NT2/D1 (cell line): ENCODE results near the gene VCP.

Source experiments
- DNase-seq: peaks from one replicate; pipeline ENCODE4 v3.0.0-alpha.2; 2011; ENCODE audit warnings: low read depth, low spot score
- H3K27me3 ChIP-seq: 2 replicates; pipeline ENCODE4 v1.6.0; 2011; ENCODE audit warnings: mild to moderate bottlenecking; ENCODE audit not compliant: insufficient read length, insufficient read depth
- H3K36me3 ChIP-seq: 2 replicates; pipeline ENCODE4 v1.6.1; 2011; ENCODE audit warnings: mild to moderate bottlenecking, low read length, mixed read lengths; ENCODE audit not compliant: insufficient read depth, insufficient read length
- H3K4me1 ChIP-seq: 2 replicates; pipeline ENCODE4 v1.5.1; 2011; ENCODE audit not compliant: insufficient read depth, insufficient read length
- H3K4me3 ChIP-seq: 2 replicates; pipeline ENCODE4 v1.5.1; 2011; ENCODE audit warnings: low read depth; ENCODE audit not compliant: insufficient read length
- H3K9ac ChIP-seq: 2 replicates; pipeline ENCODE4 v1.6.0; 2011; ENCODE audit warnings: low read depth; ENCODE audit not compliant: insufficient read length
- H3K9me3 ChIP-seq: 2 replicates; pipeline ENCODE4 v1.5.1; 2011; ENCODE audit warnings: mild to moderate bottlenecking, low read length; ENCODE audit not compliant: insufficient read depth
- SUZ12 ChIP-seq: IDR thresholded peaks from 2 replicates; pipeline ENCODE4 v1.6.1; 2011; ENCODE audit not compliant: insufficient read length, insufficient read depth; ENCODE audit errors: extremely low read depth
- YY1 ChIP-seq: IDR thresholded peaks from 2 replicates; pipeline ENCODE4 v1.6.1; 2011; ENCODE audit not compliant: insufficient read length, insufficient read depth
- ZNF274 ChIP-seq: IDR thresholded peaks from 2 replicates; pipeline ENCODE4 v1.6.1; 2011; ENCODE audit warnings: mild to moderate bottlenecking, low read depth, low read length

Gene VCP

GRCh38 chr9:35097573-35097972 lies 25.1 kb upstream of the VCP start:
- Histone ChIP-seq H3K27me3 (no peaks in the 10 kb centered on the region), H3K4me1 (no peaks in the 10 kb centered on the region), H3K4me3 (no peak overlapping the region), H3K9ac (no peak overlapping the region), H3K36me3 (peaks cover 57% of the 10 kb centered on the region), H3K9me3 (no peaks in the 10 kb centered on the region)
- no peak for DNase-seq
- no peak for TF ChIP-seq SUZ12
- TF ChIP-seq YY1, result no peak
- TF ChIP-seq ZNF274, result no peak

DNA sequence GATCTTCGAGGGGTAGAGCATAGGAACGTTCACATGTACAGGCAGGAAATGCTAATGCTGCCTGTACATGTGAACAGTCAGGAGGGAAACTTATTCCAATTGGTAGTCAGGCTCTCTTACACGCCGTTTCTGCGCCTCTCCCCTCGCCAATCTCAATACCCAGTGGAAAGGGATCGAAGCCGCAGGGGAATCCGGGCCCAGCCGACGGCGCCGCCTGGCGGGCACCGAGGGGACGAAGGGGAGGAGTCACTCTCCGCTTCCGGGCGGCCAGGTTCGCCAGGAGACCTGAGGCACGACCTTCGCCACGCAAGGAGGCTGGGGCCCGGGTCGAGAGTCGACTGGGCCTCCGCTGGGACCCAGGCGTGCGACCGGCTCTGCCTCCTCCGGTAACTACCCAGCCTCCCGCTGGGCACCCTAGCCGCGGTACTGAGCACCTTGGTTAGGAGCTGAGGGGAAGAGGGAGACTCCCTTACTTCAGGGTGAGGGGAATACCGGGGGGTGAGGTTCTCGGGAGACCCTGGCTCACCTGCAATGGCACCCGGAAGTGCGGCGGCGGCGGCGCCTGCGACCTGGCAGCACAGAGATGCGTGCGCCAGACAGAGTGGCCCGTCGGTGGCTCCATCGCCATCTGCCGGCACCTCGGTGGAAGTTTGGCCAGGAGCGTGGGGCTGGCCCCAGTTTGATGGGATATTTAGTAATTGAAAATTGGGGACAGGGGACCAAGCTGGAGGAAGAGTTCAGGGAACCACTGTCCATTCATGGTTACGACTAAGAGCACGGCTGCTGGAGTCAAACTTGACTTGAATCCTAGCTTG lies 23.8 kb upstream of the VCP start, which contains the start of gene PIGO:
PIGO (minus strand) TSS at position 557 of the 815 bp plus-strand sequence. CDS start 1,026 bp downstream, outside the sequence.
- H3K9me3 ChIP-seq, result no peaks in the 10 kb centered on the region
- peak within 1 kb of the TSS; percentile 97 for H3K9ac ChIP-seq
- no peaks in the 10 kb centered on the region for H3K4me1 ChIP-seq
- H3K27me3 ChIP-seq, result no peaks in the 10 kb centered on the region
- peaks cover 61% of the 10 kb centered on the region for H3K36me3 ChIP-seq
- peak within 1 kb of the TSS; percentile 85 for H3K4me3 ChIP-seq
- TF ChIP-seq SUZ12, result no peak
- no peak for TF ChIP-seq ZNF274
- TF ChIP-seq YY1, result no peak
- peak; percentile 84 for DNase-seq

GRCh38 chr9:35091536-35091935 lies 19.1 kb upstream of the VCP start:
- peaks cover 88% of the 10 kb centered on the region for H3K36me3 ChIP-seq
- TF ChIP-seq SUZ12 (no peak), YY1 (no peak), ZNF274 (no peak)
- H3K4me3 ChIP-seq, result no peak overlapping the region
- no peaks in the 10 kb centered on the region for H3K27me3 ChIP-seq
- H3K4me1 ChIP-seq, result no peaks in the 10 kb centered on the region
- H3K9me3 ChIP-seq, result no peaks in the 10 kb centered on the region
- no peak for DNase-seq
- no peak overlapping the region for H3K9ac ChIP-seq

DNA sequence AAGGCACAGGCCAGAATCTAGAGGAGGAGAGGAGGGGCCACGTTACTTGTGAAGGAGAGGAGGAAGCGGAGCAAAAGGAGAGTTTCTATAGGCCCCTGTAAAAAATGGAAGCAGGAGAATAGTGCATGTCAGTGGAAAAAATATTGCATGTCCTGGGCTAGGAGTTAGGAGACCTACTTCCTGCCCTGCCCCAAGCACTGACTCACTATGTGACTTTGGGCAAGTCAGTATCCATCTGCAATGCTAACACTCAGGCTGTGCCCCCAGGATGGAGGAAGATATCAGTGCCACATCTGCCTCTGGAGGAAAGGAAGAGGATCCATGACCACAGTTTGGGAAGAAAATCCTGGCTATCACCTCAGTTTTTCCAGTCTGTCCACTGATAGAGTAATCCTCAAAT lies 17.0 kb upstream of the VCP start:
- H3K9me3 ChIP-seq, result no peaks in the 10 kb centered on the region
- no peak for DNase-seq
- no peak overlapping the region for H3K9ac ChIP-seq
- peaks cover 89% of the 10 kb centered on the region for H3K36me3 ChIP-seq
- H3K4me3 ChIP-seq, result no peak overlapping the region
- no peaks in the 10 kb centered on the region for H3K27me3 ChIP-seq
- TF ChIP-seq SUZ12 (no peak), ZNF274 (no peak), YY1 (no peak)
- no peaks in the 10 kb centered on the region for H3K4me1 ChIP-seq

DNA sequence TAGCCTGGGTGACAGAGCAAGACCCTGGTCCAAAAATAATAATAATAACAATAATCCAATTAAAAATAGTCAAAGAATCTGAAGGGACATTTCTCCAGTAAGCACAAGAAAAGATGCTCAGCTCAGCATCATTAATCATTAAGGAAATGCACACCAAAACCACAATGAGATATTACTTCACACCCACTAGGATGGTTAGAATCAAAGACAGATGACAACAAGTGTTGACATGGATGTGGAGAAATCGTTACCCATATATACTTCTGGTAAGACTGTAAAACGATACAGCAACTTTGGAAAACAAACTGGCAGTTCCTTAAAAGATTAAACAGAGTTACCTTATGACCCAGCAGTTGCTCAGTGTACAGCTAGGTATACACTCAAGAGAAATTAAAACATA lies 12.7 kb upstream of the VCP start:
- no peak for TF ChIP-seq YY1
- no peak for TF ChIP-seq ZNF274
- no peak for TF ChIP-seq SUZ12
- no peak overlapping the region for H3K9ac ChIP-seq

GRCh38 chr9:35079426-35080341 lies 7.3 kb upstream of the VCP start, which contains the start of gene FANCG:
Gene FANCG (minus strand): TSS chr9:35079942. CDS start chr9:35079524, 418 bp downstream.
- Histone ChIP-seq H3K27me3 (no peaks in the 10 kb centered on the region), H3K9ac (peak within 1 kb of the TSS; percentile 84), H3K4me3 (peak within 1 kb of the TSS; percentile 79), H3K9me3 (no peaks in the 10 kb centered on the region), H3K36me3 (peaks cover 38% of the 10 kb centered on the region), H3K4me1 (peaks cover 8% of the 10 kb centered on the region)
- peak; percentile 91 for DNase-seq
- no peak for TF ChIP-seq ZNF274
- TF ChIP-seq SUZ12, result no peak
- TF ChIP-seq YY1, result no peak

More for the DNA sequence above, 12.7 kb upstream of the VCP start:
- no peak for DNase-seq
- Histone ChIP-seq H3K36me3 (peaks cover 46% of the 10 kb centered on the region), H3K4me1 (peaks cover 2% of the 10 kb centered on the region), H3K4me3 (no peak overlapping the region), H3K9me3 (no peaks in the 10 kb centered on the region), H3K27me3 (no peaks in the 10 kb centered on the region)

DNA sequence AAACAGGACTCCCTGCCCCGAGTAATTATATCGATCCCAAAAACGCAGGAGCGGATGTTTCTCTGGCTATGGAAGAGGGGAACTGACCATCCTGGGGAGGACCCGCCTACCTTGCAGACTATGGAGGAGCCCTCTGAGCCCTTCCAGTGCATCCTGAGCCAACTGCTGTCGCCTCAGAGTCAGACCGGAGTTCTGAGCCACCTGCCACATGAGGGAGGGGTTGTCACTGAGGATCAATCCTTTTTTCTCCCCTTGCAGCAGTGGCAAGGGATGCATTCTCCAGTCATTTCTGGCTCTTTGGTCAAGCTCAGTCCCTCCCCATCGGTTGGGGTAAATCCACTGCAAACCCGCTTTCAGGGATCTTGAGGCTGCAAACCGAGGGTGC lies 6.6 kb upstream of the VCP start:
- no peak for TF ChIP-seq ZNF274
- H3K4me3 ChIP-seq, result peak overlapping the region; percentile 79
- no peak for DNase-seq
- no peaks in the 10 kb centered on the region for H3K27me3 ChIP-seq
- H3K9ac ChIP-seq, result peak overlapping the region; percentile 84
- peaks cover 43% of the 10 kb centered on the region for H3K36me3 ChIP-seq
- H3K9me3 ChIP-seq, result no peaks in the 10 kb centered on the region
- peaks cover 8% of the 10 kb centered on the region for H3K4me1 ChIP-seq
